CD4-positive, alpha-beta T cell (primary cell): ENCODE data around the gene C2orf72. TPM values are rescaled to one million over a fixed set of nuclear protein-coding genes. Genes with fewer than 3 reads are reported as not detected.

Source experiments
- ATAC-seq: fragments of 200-7000 bp; cut with Tn5 transposase; one replicate; pipeline ENCODE4 v1.10.0; 2022; ENCODE audit warnings: mild to moderate bottlenecking; ENCODE audit not compliant: poor library complexity
- CTCF ChIA-PET: fragments of 350-600 bp; sonication (Branson Sonifier 250); formaldehyde crosslinking; loops from one replicate; lab custom pipeline; 2021; ENCODE audit warnings: antibody characterized with exemption, inconsistent platforms; lab: Charles Lee
- POLR2A ChIA-PET: fragments of 350-600 bp; sonication (Branson Sonifier 250); formaldehyde crosslinking; loops from one replicate; lab custom pipeline; 2021; ENCODE audit warnings: antibody characterized with exemption, inconsistent platforms; lab: Charles Lee
- DNase-seq, 14 experiments: peaks; one replicate each; pipeline ENCODE4 v3.0.0-alpha.2; 2013 to 2020; ENCODE audit warnings: mixed read lengths in 2 of 14
- H3K27ac ChIP-seq, 2 donors: one replicate each; pipeline versions ENCODE4 v1.5.1 to v1.7.0; 2013; ENCODE audit warnings: low read length in 2 of 2, low read depth in 1 of 2, mild to moderate bottlenecking in 1 of 2
- H3K27me3 ChIP-seq, 2 experiments: 1 replicate in 1 of 2; 2 replicates in 1 of 2; pipeline versions ENCODE4 v1.6.1 to v1.7.0; 2013; ENCODE audit warnings: low read length in 2 of 2, control low read depth in 1 of 2, mild to moderate bottlenecking in 1 of 2, moderate library complexity in 1 of 2; ENCODE audit not compliant: insufficient read depth in 2 of 2, control insufficient read depth in 1 of 2
- H3K36me3 ChIP-seq: one replicate; pipeline ENCODE4 v1.6.1; 2013; ENCODE audit warnings: low read length, control low read depth; ENCODE audit not compliant: insufficient read depth
- H3K4me1 ChIP-seq: one replicate; pipeline ENCODE4 v1.6.1; 2013; ENCODE audit warnings: low read length, control low read depth; ENCODE audit not compliant: insufficient read depth
- H3K4me3 ChIP-seq: one replicate; pipeline ENCODE4 v1.5.1; 2013; ENCODE audit warnings: mild to moderate bottlenecking, low read length, moderate library complexity
- H3K9me3 ChIP-seq, 2 experiments: 1 replicate in 1 of 2; 2 replicates in 1 of 2; pipeline versions ENCODE4 v1.6.1 to v1.7.0; 2013; ENCODE audit warnings: low read length in 2 of 2, mild to moderate bottlenecking in 2 of 2, control low read depth in 1 of 2, moderate library complexity in 1 of 2; ENCODE audit not compliant: control insufficient read depth in 1 of 2, insufficient read depth in 1 of 2
- H3K27ac Mint-ChIP-seq: one replicate; pipeline ENCODE4 v1.8.0; 2020; ENCODE audit warnings: mixed read lengths
- H3K27me3 Mint-ChIP-seq: one replicate; pipeline ENCODE4 v1.8.0; 2021; ENCODE audit warnings: mixed read lengths
- H3K36me3 Mint-ChIP-seq: one replicate; pipeline ENCODE4 v1.8.0; 2021; ENCODE audit warnings: low read depth, mixed read lengths
- H3K4me1 Mint-ChIP-seq: one replicate; pipeline ENCODE4 v1.8.0; 2021; ENCODE audit warnings: low read depth, mixed read lengths
- H3K4me3 Mint-ChIP-seq: one replicate; pipeline ENCODE4 v1.8.0; 2020; ENCODE audit warnings: mild to moderate bottlenecking, mixed read lengths
- H3K9me3 Mint-ChIP-seq: one replicate; pipeline ENCODE4 v1.8.0; 2020; ENCODE audit warnings: mixed read lengths
- CTCF ChIP-seq: fragments of 200-600 bp; IDR thresholded peaks from one replicate; pipeline ENCODE4 v1.8.0; 2022; ENCODE audit warnings: antibody characterized with exemption, mild to moderate bottlenecking
- intact Hi-C, 2 experiments: fragments of 100-400 bp; cut with DNase I in 1 of 2; cut with micrococcal nuclease in 1 of 2; formaldehyde crosslinking; loops; one replicate each; pipeline versions ENCODE4 v1.15.1 to v1.9.0; 2023 to 2025; cut with DNase I, micrococcal nuclease
- total RNA-seq, 174 experiments: library from RNA in 2 of 174; stranded (reverse) in 2 of 174; gene quantifications; one replicate each; pipeline ENCODE4 v1.2.3 and lab custom pipeline; 2021 to 2026

The C2orf72 gene
- total RNA-seq, 2 experiments from 2014 or later = not detected

- Histone ChIP-seq H3K36me3 (peaks cover 68% of the 10 kb centered on the region), H3K4me1 (no peaks in the 10 kb centered on the region), H3K4me3 (no peak overlapping the region), H3K27me3 (no peaks in the 10 kb centered on the region), H3K9me3 (no peaks in the 10 kb centered on the region), H3K27ac (no peak overlapping the region)
- intact Hi-C loops = no loop called here
- no peak overlapping the region for H3K4me3 Mint-ChIP-seq
- no peaks in the 10 kb centered on the region for H3K9me3 Mint-ChIP-seq
- no peak for ATAC-seq
- no peaks in the 10 kb centered on the region for H3K4me1 Mint-ChIP-seq
- ChIA-PET POLR2A (interaction anchor here (1.0 kb wide), 1 partner anchor 15 kb away, joined by 3 read pairs; no protein-coding TSS in a partner anchor), CTCF (no interaction called here)
- no peak for TF ChIP-seq CTCF
- peaks cover 97% of the 10 kb centered on the region for H3K36me3 Mint-ChIP-seq
- no peak for DNase-seq
- no peaks in the 10 kb centered on the region for H3K27me3 Mint-ChIP-seq
- H3K27ac Mint-ChIP-seq = no peak overlapping the region
Observed at GRCh38 chr2:231088754-231089153, 51.4 kb downstream of the C2orf72 start.

GRCh38 chr2:231093933-231094332 is 56.6 kb downstream of the C2orf72 start:
- no peaks in the 10 kb centered on the region for H3K4me1 Mint-ChIP-seq
- intact Hi-C loops = no loop called here

GRCh38 chr2:231094736-231095346 is 57.5 kb downstream of the C2orf72 start:
- H3K36me3 ChIP-seq = peaks cover 50% of the 10 kb centered on the region
- peaks cover 12 to 17% of the 10 kb centered on the region in 2 experiments for H3K9me3 ChIP-seq
- no peaks in the 10 kb centered on the region for H3K27me3 Mint-ChIP-seq
- H3K27ac ChIP-seq = no peak overlapping the region
- no peak for TF ChIP-seq CTCF
- no peak for DNase-seq
- no peaks in the 10 kb centered on the region for H3K4me1 ChIP-seq
- ChIA-PET CTCF (interaction anchor here (1.4 kb wide), 1 partner anchor 9 kb away, joined by 3 read pairs; no protein-coding TSS in a partner anchor), POLR2A (no interaction called here)
- H3K36me3 Mint-ChIP-seq = peaks cover 99% of the 10 kb centered on the region
- no peak for ATAC-seq
- H3K27me3 ChIP-seq = no peaks in the 10 kb centered on the region
- H3K4me3 ChIP-seq = no peak overlapping the region
- no peaks in the 10 kb centered on the region for H3K4me1 Mint-ChIP-seq
- H3K9me3 Mint-ChIP-seq = peaks cover 4% of the 10 kb centered on the region
- H3K27ac Mint-ChIP-seq = no peak overlapping the region
- H3K4me3 Mint-ChIP-seq = no peak overlapping the region
- intact Hi-C loops = no loop called here

More at GRCh38 chr2:231093933-231094332, 56.6 kb downstream of the C2orf72 start:
- H3K27me3 ChIP-seq = no peaks in the 10 kb centered on the region
- H3K36me3 ChIP-seq = peaks cover 53% of the 10 kb centered on the region
- Mint-ChIP-seq H3K4me3 (no peak overlapping the region), H3K27ac (no peak overlapping the region), H3K9me3 (peaks cover 3% of the 10 kb centered on the region), H3K36me3 (peaks cover 98% of the 10 kb centered on the region), H3K27me3 (no peaks in the 10 kb centered on the region)
- TF ChIP-seq CTCF = no peak
- ATAC-seq (no peak), DNase-seq (no peak)
- H3K4me3 ChIP-seq = no peak overlapping the region
- no peaks in the 10 kb centered on the region for H3K4me1 ChIP-seq
- ChIA-PET CTCF (interaction anchor here (1.4 kb wide), 1 partner anchor 10 kb away, joined by 3 read pairs; no protein-coding TSS in a partner anchor), POLR2A (no interaction called here)
- H3K27ac ChIP-seq = no peak overlapping the region
- peaks cover 7 to 8% of the 10 kb centered on the region in 2 experiments for H3K9me3 ChIP-seq

Other genes starting within 250 kb of the C2orf72 start
- gene ITM2C, start 172.6 kb upstream of the C2orf72 start, total RNA-seq = 10 to 100 TPM; 19.8 to 21.5 TPM
- 1 to 10 TPM; 2.9 to 3.8 TPM for gene GPR55, start 112.3 kb upstream of the C2orf72 start, total RNA-seq
- not detected for gene SPATA3, start 41.4 kb upstream of the C2orf72 start, total RNA-seq
- gene PSMD1, start 19.3 kb downstream of the C2orf72 start, total RNA-seq = 10 to 100 TPM; 27.9 to 31.3 TPM
- gene HTR2B, start 87.5 kb downstream of the C2orf72 start, total RNA-seq = under 1 TPM in 1 of 2 experiments, not detected in 1; 0.14 TPM
- gene ARMC9, start 161.1 kb downstream of the C2orf72 start, total RNA-seq = under 1 TPM; 0.16 to 0.42 TPM